B cell (primary cell): Measurements from ENCODE around the gene FPR1. TPM values are rescaled to one million over a fixed set of nuclear protein-coding genes. Genes with fewer than 3 reads are reported as not detected.
A peak's percentile ranks its signal among the peaks of the same experiment; 100 is the strongest.

Experiments
- ATAC-seq: fragments of 200-7000 bp; cut with Tn5 transposase; one replicate; pipeline ENCODE4 v1.10.0; 2021; ENCODE audit warnings: low read depth, mild to moderate bottlenecking, moderate number of reproducible peaks, moderate library complexity
- CTCF ChIA-PET: fragments of 350-600 bp; sonication (Branson Sonifier 250); formaldehyde crosslinking; loops from one replicate; lab custom pipeline; 2021; ENCODE audit warnings: antibody characterized with exemption, inconsistent platforms; lab: Charles Lee
- POLR2A ChIA-PET: fragments of 350-600 bp; sonication (Branson Sonifier 250); formaldehyde crosslinking; loops from one replicate; lab custom pipeline; 2021; ENCODE audit warnings: antibody characterized with exemption; lab: Charles Lee
- DNase-seq: peaks from one replicate; pipeline ENCODE4 v3.0.0; 2013
- H2AFZ ChIP-seq: 2 replicates; pipeline ENCODE4 v1.6.1; 2012; ENCODE audit warnings: mild to moderate bottlenecking, low read depth, low read length; ENCODE audit not compliant: insufficient read depth, poor library complexity, severe bottlenecking
- H3K27ac ChIP-seq, 2 donors: 1 replicate in 1 of 2; 2 replicates in 1 of 2; pipeline ENCODE4 v1.5.1; 2012 to 2013; ENCODE audit warnings: low read length in 2 of 2, mild to moderate bottlenecking in 2 of 2, moderate library complexity in 1 of 2
- H3K27me3 ChIP-seq, 4 experiments: fragments of 200-600 bp in 1 of 4; sonication (generic) in 1 of 4; replicated peaks in 1 of 4; 1 replicate in 2 of 4; 2 replicates in 2 of 4; pipeline versions ENCODE4 v1.6.1 to v1.7.0; 2013 to 2016; ENCODE audit warnings: low read length in 3 of 4, mild to moderate bottlenecking in 2 of 4, mixed read lengths in 1 of 4, moderate library complexity in 1 of 4; ENCODE audit not compliant: insufficient read depth in 4 of 4, control insufficient read depth in 3 of 4; ENCODE audit errors: control extremely low read depth in 1 of 4
- H3K36me3 ChIP-seq, 2 experiments: replicated peaks in 1 of 2; 1 replicate in 1 of 2; 2 replicates in 1 of 2; pipeline versions ENCODE4 v1.6.1 to v1.7.1; 2013; ENCODE audit warnings: low read length in 1 of 2; ENCODE audit not compliant: insufficient read depth in 2 of 2, control insufficient read depth in 1 of 2; ENCODE audit errors: control extremely low read depth in 1 of 2, extremely low read depth in 1 of 2
- H3K4me1 ChIP-seq, 2 donors: fragments of 200-600 bp in 1 of 2; sonication (generic) in 1 of 2; 1 replicate in 1 of 2; 2 replicates in 1 of 2; pipeline versions ENCODE4 v1.5.1 to v1.6.1; 2013 to 2017; ENCODE audit warnings: low read length in 2 of 2; ENCODE audit not compliant: control insufficient read depth in 2 of 2, insufficient read depth in 2 of 2
- H3K4me2 ChIP-seq: replicated peaks from 2 replicates; pipeline ENCODE3; 2012; ENCODE audit warnings: mild to moderate bottlenecking, low read depth, low read length; ENCODE audit not compliant: poor library complexity, severe bottlenecking
- H3K4me3 ChIP-seq, 5 experiments: fragments of 200-600 bp in 1 of 5; sonication (generic) in 1 of 5; 1 replicate in 3 of 5; 2 replicates in 2 of 5; pipeline versions ENCODE4 v1.5.1 to v1.7.0; 2011 to 2016; ENCODE audit warnings: low read length in 4 of 5, mild to moderate bottlenecking in 4 of 5, low read depth in 2 of 5, control low read depth in 1 of 5, moderate library complexity in 1 of 5; ENCODE audit not compliant: insufficient read depth in 1 of 5; ENCODE audit errors: control extremely low read depth in 1 of 5, extremely low read depth in 1 of 5
- H3K79me2 ChIP-seq: fragments of 200-600 bp; sonication (generic); one replicate; pipeline ENCODE4 v1.6.0; 2016; ENCODE audit warnings: low read length; ENCODE audit not compliant: control insufficient read depth, insufficient read depth
- H3K9ac ChIP-seq: fragments of 200-600 bp; sonication (generic); 2 replicates; pipeline ENCODE4 v1.6.1; 2017; ENCODE audit warnings: mild to moderate bottlenecking, low read length, moderate library complexity
- H3K9me3 ChIP-seq, 3 donors: one replicate each; pipeline versions ENCODE4 v1.6.1 to v1.7.1; 2013; ENCODE audit warnings: low read length in 2 of 3; ENCODE audit not compliant: control insufficient read depth in 2 of 3, insufficient read depth in 1 of 3; ENCODE audit errors: control extremely low read depth in 1 of 3
- H4K20me1 ChIP-seq: 2 replicates; pipeline ENCODE4 v1.6.0; 2012; ENCODE audit warnings: mild to moderate bottlenecking, low read length; ENCODE audit not compliant: insufficient read depth, control insufficient read depth, poor library complexity, severe bottlenecking
- H3K27ac Mint-ChIP-seq: one replicate; pipeline ENCODE4 v1.8.0; 2021; ENCODE audit warnings: mixed read lengths
- H3K27me3 Mint-ChIP-seq: one replicate; pipeline ENCODE4 v1.8.0; 2021; ENCODE audit warnings: mixed read lengths
- H3K4me1 Mint-ChIP-seq: one replicate; pipeline ENCODE4 v1.8.0; 2021; ENCODE audit warnings: mixed read lengths
- H3K4me3 Mint-ChIP-seq: one replicate; pipeline ENCODE4 v1.8.0; 2021; ENCODE audit warnings: mixed read lengths
- H3K9me3 Mint-ChIP-seq: one replicate; pipeline ENCODE4 v1.8.0; 2022; ENCODE audit warnings: mixed read lengths; ENCODE audit not compliant: insufficient read depth
- EZH2 ChIP-seq: IDR thresholded peaks from 2 replicates; pipeline ENCODE4 v1.6.1; 2012; ENCODE audit warnings: borderline replicate concordance, low read depth, mild to moderate bottlenecking, moderate library complexity, low read length; ENCODE audit not compliant: insufficient read depth, poor library complexity, severe bottlenecking
- WGBS: methylation state at CpG from one replicate; pipeline ENCODE4 v1.1.5; 2013; ENCODE audit warnings: missing lambda C conversion rate; ENCODE audit not compliant: insufficient coverage; 5-methylcytosine and 5-hydroxymethylcytosine counted together
- intact Hi-C: fragments of 100-400 bp; cut with micrococcal nuclease; formaldehyde crosslinking; loops from one replicate; pipeline ENCODE4 v1.10.0; 2022
- polyA plus RNA-seq: library from polyadenylated mRNA; depleted of rRNA; stranded (reverse); fragments of >200 nt; gene quantifications from 2 replicates; pipeline ENCODE4 v1.2.3, GENCODE V29; 2012
- total RNA-seq, 2 donors: library from RNA; stranded (reverse); fragments of 120-200 nt in 1 of 2; gene quantifications; 1 replicate in 1 of 2; 2 replicates in 1 of 2; pipeline versions ENCODE4 v1.2.3 to v1.2.4, GENCODE V29; 2013 to 2022
- TF ChIP-seq, protein P1 (sequence below): fragments of 200-600 bp; IDR thresholded peaks from one replicate; pipeline ENCODE4 v1.8.0; 2022; ENCODE audit warnings: antibody characterized with exemption, mild to moderate bottlenecking

The FPR1 gene
- total and polyA plus RNA-seq, 2 donors (not counting 1 experiment from before 2014, with no cell fraction given): 0.17 to 1.1 TPM

DNA sequence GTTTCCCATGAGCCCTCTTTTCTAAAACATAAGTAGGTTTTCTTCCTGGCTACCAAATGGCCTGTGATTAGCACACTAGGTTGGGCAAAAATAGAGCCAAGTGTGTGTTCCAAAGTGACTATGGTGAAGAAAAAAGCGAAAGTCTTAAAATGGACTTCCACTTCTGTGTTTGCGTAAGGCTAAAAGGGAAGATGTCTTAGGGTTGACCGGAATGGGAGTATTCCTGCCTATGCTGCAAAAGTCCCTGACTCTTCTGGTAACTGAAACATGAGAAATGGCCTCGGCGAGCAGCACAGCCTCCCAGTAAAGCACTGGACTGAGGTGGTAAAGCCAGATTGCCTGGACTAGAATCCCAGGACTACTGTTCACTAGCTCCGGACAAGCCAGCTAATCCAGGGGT lies 2.4 kb upstream of the FPR1 start:
- no peak overlapping the region for H3K9ac ChIP-seq
- Mint-ChIP-seq H3K27ac (no peak overlapping the region), H3K4me1 (peaks cover 14% of the 10 kb centered on the region), H3K9me3 (peaks cover 3% of the 10 kb centered on the region), H3K4me3 (no peak overlapping the region), H3K27me3 (peaks cover 12% of the 10 kb centered on the region)
- H3K27ac ChIP-seq: no peak overlapping the region
- peaks cover 0 to 4% (median 0%) of the 10 kb centered on the region in 4 experiments for H3K27me3 ChIP-seq
- H3K4me3 ChIP-seq: no peak overlapping the region
- TF ChIP-seq, protein P1, sequence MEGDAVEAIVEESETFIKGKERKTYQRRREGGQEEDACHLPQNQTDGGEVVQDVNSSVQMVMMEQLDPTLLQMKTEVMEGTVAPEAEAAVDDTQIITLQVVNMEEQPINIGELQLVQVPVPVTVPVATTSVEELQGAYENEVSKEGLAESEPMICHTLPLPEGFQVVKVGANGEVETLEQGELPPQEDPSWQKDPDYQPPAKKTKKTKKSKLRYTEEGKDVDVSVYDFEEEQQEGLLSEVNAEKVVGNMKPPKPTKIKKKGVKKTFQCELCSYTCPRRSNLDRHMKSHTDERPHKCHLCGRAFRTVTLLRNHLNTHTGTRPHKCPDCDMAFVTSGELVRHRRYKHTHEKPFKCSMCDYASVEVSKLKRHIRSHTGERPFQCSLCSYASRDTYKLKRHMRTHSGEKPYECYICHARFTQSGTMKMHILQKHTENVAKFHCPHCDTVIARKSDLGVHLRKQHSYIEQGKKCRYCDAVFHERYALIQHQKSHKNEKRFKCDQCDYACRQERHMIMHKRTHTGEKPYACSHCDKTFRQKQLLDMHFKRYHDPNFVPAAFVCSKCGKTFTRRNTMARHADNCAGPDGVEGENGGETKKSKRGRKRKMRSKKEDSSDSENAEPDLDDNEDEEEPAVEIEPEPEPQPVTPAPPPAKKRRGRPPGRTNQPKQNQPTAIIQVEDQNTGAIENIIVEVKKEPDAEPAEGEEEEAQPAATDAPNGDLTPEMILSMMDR: no peak
- no peak for TF ChIP-seq EZH2
- intact Hi-C loops: no loop called here
- no peak overlapping the region for H3K4me2 ChIP-seq
- H3K9me3 ChIP-seq: peaks cover 0 to 6% (median 1%) of the 10 kb centered on the region in 3 donors
- DNase-seq: no peak
- CTCF ChIA-PET: no interaction called here
- ATAC-seq: no peak
- H3K79me2 ChIP-seq: no peaks in the 10 kb centered on the region
- POLR2A ChIA-PET: no interaction called here
- no peaks in the 10 kb centered on the region for H4K20me1 ChIP-seq
- peaks cover 0 to 5% of the 10 kb centered on the region in 2 donors for H3K4me1 ChIP-seq
- no peak overlapping the region for H2AFZ ChIP-seq
- 91% methylated on average over 6 of the region's 6 CpGs for WGBS
- no peaks in the 10 kb centered on the region for H3K36me3 ChIP-seq

DNA sequence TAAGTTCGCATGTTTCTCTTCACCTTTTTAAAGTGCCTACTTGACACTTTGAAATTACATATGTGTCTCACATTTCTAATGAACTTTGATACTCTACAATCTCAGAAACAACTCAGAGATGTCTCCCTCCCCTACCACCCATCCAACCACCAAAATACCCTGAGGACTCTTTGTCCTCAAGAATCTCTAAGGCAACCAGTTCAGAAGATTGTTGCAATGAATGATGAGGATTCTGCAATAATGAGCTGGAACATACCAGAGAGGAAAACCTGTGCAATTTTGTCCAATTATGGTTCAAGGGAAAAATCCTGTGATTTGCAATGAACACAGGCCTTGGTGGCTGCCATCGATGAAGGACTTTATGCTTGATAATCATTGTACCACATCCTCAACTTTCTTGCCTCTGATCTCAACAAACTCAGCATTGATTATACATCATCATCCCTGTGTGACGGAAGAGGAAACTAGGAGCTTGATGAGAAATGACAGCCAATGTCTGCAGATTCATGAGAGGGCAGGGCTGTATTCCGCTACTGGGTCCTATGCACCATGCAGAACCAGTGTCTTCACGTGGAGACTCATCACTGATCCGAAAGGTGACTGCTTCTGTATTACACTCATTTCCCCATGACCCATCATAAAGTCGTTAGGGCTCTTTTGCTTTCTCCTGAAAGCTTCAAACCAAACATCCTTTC lies 1.1 kb downstream of the FPR1 start:
- 94% methylated on average over 4 of the region's 7 CpGs for WGBS
- H3K4me3 Mint-ChIP-seq: no peak overlapping the region
- H2AFZ ChIP-seq: no peak overlapping the region
- H3K4me2 ChIP-seq: no peak overlapping the region
- no peak overlapping the region for H3K27ac ChIP-seq
- H3K9me3 Mint-ChIP-seq: peaks cover 3% of the 10 kb centered on the region
- H3K79me2 ChIP-seq: no peaks in the 10 kb centered on the region
- peaks cover 0 to 5% of the 10 kb centered on the region in 2 donors for H3K4me1 ChIP-seq
- TF ChIP-seq, protein P1: no peak
- no peak for TF ChIP-seq EZH2
- H3K4me3 ChIP-seq: peak overlapping the region in 1 of 5 experiments; percentile 85
- intact Hi-C loops: loop anchor here (1.0 kb wide), 1 partner anchor 46 kb away; no protein-coding TSS in a partner anchor
- H3K27me3 Mint-ChIP-seq: peaks cover 3% of the 10 kb centered on the region
- ChIA-PET POLR2A (no interaction called here), CTCF (no interaction called here)
- peak overlapping the region; percentile 4 for H3K27ac Mint-ChIP-seq
- peaks cover 14% of the 10 kb centered on the region for H3K4me1 Mint-ChIP-seq
- H3K36me3 ChIP-seq: no peaks in the 10 kb centered on the region
- peaks cover 0 to 2% (median 0%) of the 10 kb centered on the region in 4 experiments for H3K27me3 ChIP-seq
- DNase-seq: no peak
- no peak for ATAC-seq
- peaks cover 0 to 10% (median 1%) of the 10 kb centered on the region in 3 donors for H3K9me3 ChIP-seq
- H4K20me1 ChIP-seq: no peaks in the 10 kb centered on the region
- no peak overlapping the region for H3K9ac ChIP-seq
